ENCODE data around the gene OR7C2. TPM values are rescaled to one million over a fixed set of nuclear protein-coding genes. Genes with fewer than 3 reads are reported as not detected.

Gene OR7C2
- total RNA-seq, 1 experiment from 2014 or later, result not detected

DNA sequence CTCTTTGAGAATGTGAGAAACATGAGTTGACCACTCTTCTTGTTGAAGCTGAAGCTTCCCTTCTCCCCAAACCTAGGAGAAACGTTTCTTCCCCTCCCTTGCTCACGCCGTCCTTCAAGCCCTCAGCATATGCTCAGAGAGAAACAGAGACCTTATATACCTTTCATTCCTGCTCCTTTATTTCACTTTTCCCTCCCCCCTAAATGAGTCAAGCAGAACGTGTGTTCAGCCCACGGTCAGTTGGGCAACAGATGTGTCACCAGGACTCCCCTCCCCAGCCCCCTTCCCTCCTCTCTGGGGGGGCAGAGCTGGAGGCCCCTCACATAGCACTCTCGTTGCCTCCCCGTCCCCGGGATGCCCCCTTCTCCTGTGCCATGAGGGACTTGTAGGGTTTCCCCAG, 8.6 kb downstream of the OR7C2 start:
- POLR2A ChIA-PET, result no interaction called here
- CTCF ChIA-PET, result no interaction called here
- no peak overlapping the region for H3K9ac ChIP-seq (ENCODE audit: low read length)
- no peak overlapping the region for H2AFZ ChIP-seq (ENCODE audit: low read depth, low read length, poor library complexity, severe bottlenecking)
- H3K4me1 ChIP-seq (ENCODE audit: control insufficient read depth in 1 of 2, insufficient read depth in 2 of 2, low read length in 2 of 2), result no peaks in the 10 kb centered on the region
- no peaks in the 10 kb centered on the region for H3K9me3 ChIP-seq (ENCODE audit: control insufficient read depth in 1 of 2, insufficient read depth in 1 of 2, low read depth in 1 of 2, low read length in 2 of 2)
- no peak overlapping the region for H3K4me3 ChIP-seq (replicated peaks in 1 of 2; ENCODE audit: low read depth in 1 of 2, low read length in 2 of 2)
- TF ChIP-seq, protein P1, sequence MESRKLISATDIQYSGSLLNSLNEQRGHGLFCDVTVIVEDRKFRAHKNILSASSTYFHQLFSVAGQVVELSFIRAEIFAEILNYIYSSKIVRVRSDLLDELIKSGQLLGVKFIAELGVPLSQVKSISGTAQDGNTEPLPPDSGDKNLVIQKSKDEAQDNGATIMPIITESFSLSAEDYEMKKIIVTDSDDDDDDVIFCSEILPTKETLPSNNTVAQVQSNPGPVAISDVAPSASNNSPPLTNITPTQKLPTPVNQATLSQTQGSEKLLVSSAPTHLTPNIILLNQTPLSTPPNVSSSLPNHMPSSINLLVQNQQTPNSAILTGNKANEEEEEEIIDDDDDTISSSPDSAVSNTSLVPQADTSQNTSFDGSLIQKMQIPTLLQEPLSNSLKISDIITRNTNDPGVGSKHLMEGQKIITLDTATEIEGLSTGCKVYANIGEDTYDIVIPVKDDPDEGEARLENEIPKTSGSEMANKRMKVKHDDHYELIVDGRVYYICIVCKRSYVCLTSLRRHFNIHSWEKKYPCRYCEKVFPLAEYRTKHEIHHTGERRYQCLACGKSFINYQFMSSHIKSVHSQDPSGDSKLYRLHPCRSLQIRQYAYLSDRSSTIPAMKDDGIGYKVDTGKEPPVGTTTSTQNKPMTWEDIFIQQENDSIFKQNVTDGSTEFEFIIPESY (IDR thresholded peaks at IDR 0.05; ENCODE audit: extremely low read depth, insufficient replicate concordance, low read length), result no peak
- TF ChIP-seq, protein P2, sequence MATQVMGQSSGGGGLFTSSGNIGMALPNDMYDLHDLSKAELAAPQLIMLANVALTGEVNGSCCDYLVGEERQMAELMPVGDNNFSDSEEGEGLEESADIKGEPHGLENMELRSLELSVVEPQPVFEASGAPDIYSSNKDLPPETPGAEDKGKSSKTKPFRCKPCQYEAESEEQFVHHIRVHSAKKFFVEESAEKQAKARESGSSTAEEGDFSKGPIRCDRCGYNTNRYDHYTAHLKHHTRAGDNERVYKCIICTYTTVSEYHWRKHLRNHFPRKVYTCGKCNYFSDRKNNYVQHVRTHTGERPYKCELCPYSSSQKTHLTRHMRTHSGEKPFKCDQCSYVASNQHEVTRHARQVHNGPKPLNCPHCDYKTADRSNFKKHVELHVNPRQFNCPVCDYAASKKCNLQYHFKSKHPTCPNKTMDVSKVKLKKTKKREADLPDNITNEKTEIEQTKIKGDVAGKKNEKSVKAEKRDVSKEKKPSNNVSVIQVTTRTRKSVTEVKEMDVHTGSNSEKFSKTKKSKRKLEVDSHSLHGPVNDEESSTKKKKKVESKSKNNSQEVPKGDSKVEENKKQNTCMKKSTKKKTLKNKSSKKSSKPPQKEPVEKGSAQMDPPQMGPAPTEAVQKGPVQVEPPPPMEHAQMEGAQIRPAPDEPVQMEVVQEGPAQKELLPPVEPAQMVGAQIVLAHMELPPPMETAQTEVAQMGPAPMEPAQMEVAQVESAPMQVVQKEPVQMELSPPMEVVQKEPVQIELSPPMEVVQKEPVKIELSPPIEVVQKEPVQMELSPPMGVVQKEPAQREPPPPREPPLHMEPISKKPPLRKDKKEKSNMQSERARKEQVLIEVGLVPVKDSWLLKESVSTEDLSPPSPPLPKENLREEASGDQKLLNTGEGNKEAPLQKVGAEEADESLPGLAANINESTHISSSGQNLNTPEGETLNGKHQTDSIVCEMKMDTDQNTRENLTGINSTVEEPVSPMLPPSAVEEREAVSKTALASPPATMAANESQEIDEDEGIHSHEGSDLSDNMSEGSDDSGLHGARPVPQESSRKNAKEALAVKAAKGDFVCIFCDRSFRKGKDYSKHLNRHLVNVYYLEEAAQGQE (IDR thresholded peaks at IDR 0.05; ENCODE audit: low read depth), result no peak
- no peak for TF ChIP-seq ELF1 (IDR thresholded peaks at IDR 0.05; ENCODE audit: borderline replicate concordance, low read depth)
- TF ChIP-seq EGR1 (IDR thresholded peaks at IDR 0.05; ENCODE audit: low read depth), result no peak
- no peak for DNase-seq (ENCODE audit: low read depth, low spot score)
- H3K27me3 ChIP-seq (ENCODE audit: insufficient read depth, low read length), result no peaks in the 10 kb centered on the region
- no peaks in the 10 kb centered on the region for H3K9me2 ChIP-seq (ENCODE audit: insufficient read depth)
- intact Hi-C loops (cut with micrococcal nuclease), result no loop called here
- no peaks in the 10 kb centered on the region for H3K79me2 ChIP-seq (ENCODE audit: insufficient read depth, low read length)
- ATAC-seq, result no peak
- no peaks in the 10 kb centered on the region for H3K36me3 ChIP-seq (ENCODE audit: control insufficient read depth in 1 of 2, insufficient read depth in 2 of 2, low read length in 2 of 2)
- no peak overlapping the region for H3K4me2 ChIP-seq (ENCODE audit: low read length)
- H4K20me1 ChIP-seq (ENCODE audit: insufficient read depth), result no peaks in the 10 kb centered on the region
- no peak overlapping the region for H3K27ac ChIP-seq (ENCODE audit: low read depth, low read length)
- RAD21 ChIA-PET (ENCODE audit: low non-redundant PET in 1 of 2, low total read pairs in 2 of 2, uncharacterized antibody in 2 of 2, unreplicated experiment in 2 of 2), result no interaction called here
- no TSS peak for BruUV-seq (replicated peaks)
